Measurements from ENCODE around the gene PAPLN. TPM values are rescaled to one million over a fixed set of nuclear protein-coding genes. Genes with fewer than 3 reads are reported as not detected.

The PAPLN gene
- total RNA-seq = 3.1 and 28.8 TPM in 2 replicates

GRCh38 chr14:73237219-73237785 lies at the start of gene PAPLN:
PAPLN (plus strand) TSS chr14:73237506; CDS start chr14:73239779, 2,273 bp downstream.

Other genes with a start within 250 kb of the PAPLN start
- gene ZFYVE1, start 210.4 kb upstream of the PAPLN start, total RNA-seq = 11.3 and 19.3 TPM in 2 replicates
- 18.1 and 40.3 TPM in 2 replicates for gene RBM25, start 179.0 kb upstream of the PAPLN start, total RNA-seq
- gene PSEN1, start 101.0 kb upstream of the PAPLN start, total RNA-seq = 81.3 and 104 TPM in 2 replicates
- gene NUMB, start 221.0 kb downstream of the PAPLN start, total RNA-seq = 23.9 and 50.5 TPM in 2 replicates